ENCODE measurements around the gene PHLDB2. TPM values are rescaled to one million over a fixed set of nuclear protein-coding genes. Genes with fewer than 3 reads are reported as not detected.

The PHLDB2 gene
- total RNA-seq, 1 experiment from 2014 or later, result 13.2 TPM

- peaks cover 19 to 26% of the 10 kb centered on the region in 2 experiments for H3K4me1 Mint-ChIP-seq
- Histone ChIP-seq H2BK20ac (ENCODE audit: low read depth, low read length, poor library complexity, severe bottlenecking) (no peak overlapping the region), H4K20me1 (ENCODE audit: control insufficient read depth, insufficient read depth, insufficient read length) (no peaks in the 10 kb centered on the region), H3K56ac (ENCODE audit: insufficient read length, low read depth, low read length) (no peak overlapping the region), H2BK12ac (ENCODE audit: insufficient read length, low read depth, low read length) (no peak overlapping the region), H3K9me3 (ENCODE audit: control insufficient read depth, low read depth, low read length) (no peaks in the 10 kb centered on the region), H3K14ac (ENCODE audit: insufficient read depth, low read length) (no peak overlapping the region), H4K8ac (replicated peaks; ENCODE audit: insufficient read length, low read depth, low read length) (no peak overlapping the region), H3K4me2 (ENCODE audit: insufficient read depth, insufficient read length, low read length) (no peak overlapping the region), H2BK15ac (ENCODE audit: low read depth, low read length) (no peak overlapping the region), H4K5ac (ENCODE audit: insufficient read length, low read depth, low read length) (no peak overlapping the region), H2AK5ac (ENCODE audit: insufficient read length, low read length) (no peak overlapping the region), H3K79me2 (ENCODE audit: insufficient read depth, low read length) (no peaks in the 10 kb centered on the region), H3K23ac (ENCODE audit: insufficient read length, low read depth, low read length) (no peak overlapping the region), H3K23me2 (ENCODE audit: insufficient read length, low read depth, low read length, poor library complexity, severe bottlenecking) (no peaks in the 10 kb centered on the region), H3K4ac (ENCODE audit: low read depth, low read length) (no peak overlapping the region), H3T11ph (ENCODE audit: low read length) (no peak overlapping the region), H2BK120ac (ENCODE audit: low read depth, low read length, poor library complexity, severe bottlenecking) (no peak overlapping the region), H2AFZ (ENCODE audit: low read length) (no peak overlapping the region), H3K18ac (ENCODE audit: insufficient read length, low read depth, low read length) (no peak overlapping the region), H3K27ac (ENCODE audit: insufficient read length, low read depth, low read length) (no peak overlapping the region), H3K27me3 (ENCODE audit: insufficient read depth, low read length) (peaks cover 11% of the 10 kb centered on the region), H2BK5ac (ENCODE audit: insufficient read length, low read length) (no peak overlapping the region), H4K91ac (ENCODE audit: insufficient read length, low read depth, low read length) (no peak overlapping the region), H3K4me1 (ENCODE audit: insufficient read depth, low read length) (no peaks in the 10 kb centered on the region; the same call in 1 of the 2 replicates), H3K79me1 (ENCODE audit: insufficient read depth, low read depth, low read length, poor library complexity, severe bottlenecking) (no peaks in the 10 kb centered on the region), H3K9ac (ENCODE audit: extremely low read depth, insufficient read length, low read length) (no peak overlapping the region)
- H3K36me3 Mint-ChIP-seq (ENCODE audit: insufficient read depth in 1 of 3, low read depth in 3 of 3), result peaks cover 8 to 31% (median 26%) of the 10 kb centered on the region in 3 experiments; a peak in 6 of 7 replicates
- H3K27me3 Mint-ChIP-seq (ENCODE audit: low read depth), result peaks cover 63% of the 10 kb centered on the region
- TF ChIP-seq, protein P1, sequence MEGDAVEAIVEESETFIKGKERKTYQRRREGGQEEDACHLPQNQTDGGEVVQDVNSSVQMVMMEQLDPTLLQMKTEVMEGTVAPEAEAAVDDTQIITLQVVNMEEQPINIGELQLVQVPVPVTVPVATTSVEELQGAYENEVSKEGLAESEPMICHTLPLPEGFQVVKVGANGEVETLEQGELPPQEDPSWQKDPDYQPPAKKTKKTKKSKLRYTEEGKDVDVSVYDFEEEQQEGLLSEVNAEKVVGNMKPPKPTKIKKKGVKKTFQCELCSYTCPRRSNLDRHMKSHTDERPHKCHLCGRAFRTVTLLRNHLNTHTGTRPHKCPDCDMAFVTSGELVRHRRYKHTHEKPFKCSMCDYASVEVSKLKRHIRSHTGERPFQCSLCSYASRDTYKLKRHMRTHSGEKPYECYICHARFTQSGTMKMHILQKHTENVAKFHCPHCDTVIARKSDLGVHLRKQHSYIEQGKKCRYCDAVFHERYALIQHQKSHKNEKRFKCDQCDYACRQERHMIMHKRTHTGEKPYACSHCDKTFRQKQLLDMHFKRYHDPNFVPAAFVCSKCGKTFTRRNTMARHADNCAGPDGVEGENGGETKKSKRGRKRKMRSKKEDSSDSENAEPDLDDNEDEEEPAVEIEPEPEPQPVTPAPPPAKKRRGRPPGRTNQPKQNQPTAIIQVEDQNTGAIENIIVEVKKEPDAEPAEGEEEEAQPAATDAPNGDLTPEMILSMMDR (conservative IDR thresholded peaks at IDR 0.05), result no peak
- no peaks in the 10 kb centered on the region; a peak in 1 of 5 replicates for H3K9me3 Mint-ChIP-seq
- no peak for DNase-seq
- no peak overlapping the region for H3K27ac Mint-ChIP-seq
- no CpG with 5 or more reads among the region's 1 CpG for WGBS (ENCODE audit: extremely low coverage, insufficient read length, low lambda C conversion rate)
- no peak overlapping the region for H3K4me3 Mint-ChIP-seq
Measured at GRCh38 chr3:111923806-111924205, 64.7 kb downstream of the PHLDB2 start.

Data from H9 (cell line).